T-helper 17 cell (primary cell): ENCODE results near the gene CPT2. TPM values are rescaled to one million over a fixed set of nuclear protein-coding genes. Genes with fewer than 3 reads are reported as not detected.
"Not testable (repeated sequence)": the region's sequence is repeated elsewhere in the genome, so short reads cannot be mapped to it uniquely, and the experiment has no call there.

ENCODE experiments used
- ATAC-seq: fragments of 150-1000 bp; cut with Tn5 transposase; 2 replicates; pipeline ENCODE4 v1.10.0; 2021; ENCODE audit warnings: mild to moderate bottlenecking, moderate library complexity
- DNase-seq, 3 donors: peaks; one replicate each; pipeline versions ENCODE4 v3.0.0 to v3.0.0-alpha.2; 2020 to 2021
- H3K9me3 ChIP-seq: one replicate; pipeline ENCODE4 v1.7.0; 2013; ENCODE audit warnings: low read length, mild to moderate bottlenecking; ENCODE audit not compliant: control insufficient read depth, poor library complexity, severe bottlenecking
- H3K27ac Mint-ChIP-seq: one replicate; pipeline ENCODE4 v1.8.0; 2022; ENCODE audit warnings: mild to moderate bottlenecking, moderate library complexity, mixed read lengths
- H3K27me3 Mint-ChIP-seq: one replicate; pipeline ENCODE4 v1.8.0; 2022; ENCODE audit warnings: mixed read lengths
- H3K36me3 Mint-ChIP-seq: one replicate; pipeline ENCODE4 v1.8.0; 2022; ENCODE audit warnings: low read depth, mixed read lengths
- H3K4me1 Mint-ChIP-seq: one replicate; pipeline ENCODE4 v1.8.0; 2022; ENCODE audit warnings: mild to moderate bottlenecking, mixed read lengths
- H3K4me3 Mint-ChIP-seq: one replicate; pipeline ENCODE4 v1.8.0; 2022; ENCODE audit warnings: mild to moderate bottlenecking, moderate library complexity, mixed read lengths
- total RNA-seq, 4 donors: library from RNA in 2 of 4; stranded (reverse) in 2 of 4; gene quantifications; one replicate each; pipeline ENCODE4 v1.2.3 and lab custom pipeline; 2022 to 2026

CPT2 gene
- total RNA-seq, 2 donors from 2014 or later = 9.2 to 9.5 TPM

GRCh38 chr1:53187401-53187800, 9.2 kb upstream of the CPT2 start:
- no peak for DNase-seq
- Mint-ChIP-seq H3K4me1 (no peaks in the 10 kb centered on the region), H3K27ac (no peak overlapping the region), H3K36me3 (peaks cover 4% of the 10 kb centered on the region), H3K4me3 (no peak overlapping the region), H3K27me3 (peaks cover 21% of the 10 kb centered on the region)
- no peaks in the 10 kb centered on the region for H3K9me3 ChIP-seq
- no peak for ATAC-seq

GRCh38 chr1:53188099-53188498, 8.5 kb upstream of the CPT2 start:
- no peak overlapping the region for H3K4me3 Mint-ChIP-seq

GRCh38 chr1:53189061-53189460, 7.6 kb upstream of the CPT2 start:
- no peaks in the 10 kb centered on the region for H3K4me1 Mint-ChIP-seq
- H3K36me3 Mint-ChIP-seq = peaks cover 4% of the 10 kb centered on the region
- DNase-seq = no peak
- no peak overlapping the region for H3K27ac Mint-ChIP-seq
- no peak overlapping the region for H3K4me3 Mint-ChIP-seq
- ATAC-seq = no peak
- H3K27me3 Mint-ChIP-seq = peaks cover 21% of the 10 kb centered on the region
- H3K9me3 ChIP-seq = peaks cover 3% of the 10 kb centered on the region

More at GRCh38 chr1:53188099-53188498, 8.5 kb upstream of the CPT2 start:
- no peak for ATAC-seq
- no peak overlapping the region for H3K27ac Mint-ChIP-seq
- H3K27me3 Mint-ChIP-seq = peaks cover 21% of the 10 kb centered on the region
- peaks cover 4% of the 10 kb centered on the region for H3K36me3 Mint-ChIP-seq
- DNase-seq = no peak
- H3K4me1 Mint-ChIP-seq = no peaks in the 10 kb centered on the region
- H3K9me3 ChIP-seq = peaks cover 3% of the 10 kb centered on the region

- Mint-ChIP-seq H3K4me3 (no peak overlapping the region), H3K4me1 (no peaks in the 10 kb centered on the region), H3K36me3 (peaks cover 4% of the 10 kb centered on the region), H3K27me3 (peaks cover 21% of the 10 kb centered on the region), H3K27ac (no peak overlapping the region)
- peaks cover 3% of the 10 kb centered on the region for H3K9me3 ChIP-seq
- no peak for ATAC-seq
- DNase-seq = no peak
Measured at GRCh38 chr1:53190210-53190611, 6.4 kb upstream of the CPT2 start.

GRCh38 chr1:53195246-53196016, 1.2 kb upstream of the CPT2 start:
- peak overlapping the region; percentile 8 for H3K27ac Mint-ChIP-seq
- peaks cover 23% of the 10 kb centered on the region for H3K4me1 Mint-ChIP-seq
- no peak overlapping the region for H3K4me3 Mint-ChIP-seq
- no peaks in the 10 kb centered on the region for H3K27me3 Mint-ChIP-seq
- peaks cover 12% of the 10 kb centered on the region for H3K36me3 Mint-ChIP-seq
- ATAC-seq = no peak
- DNase-seq = no peak
- peaks cover 3% of the 10 kb centered on the region for H3K9me3 ChIP-seq

- DNase-seq = no peak
- peaks cover 23% of the 10 kb centered on the region for H3K4me1 Mint-ChIP-seq
- H3K27ac Mint-ChIP-seq = peak overlapping the region; percentile 98
- peaks cover 15% of the 10 kb centered on the region for H3K36me3 Mint-ChIP-seq
- no peaks in the 10 kb centered on the region for H3K27me3 Mint-ChIP-seq
- H3K4me3 Mint-ChIP-seq = peak overlapping the region; percentile 92
- ATAC-seq = peak; percentile 43
- H3K9me3 ChIP-seq = peaks cover 3% of the 10 kb centered on the region
Measured at GRCh38 chr1:53196017-53196484, 573 bp upstream of the CPT2 start.

- Mint-ChIP-seq H3K27ac (peak overlapping the region; percentile 98), H3K4me1 (peaks cover 23% of the 10 kb centered on the region), H3K36me3 (peaks cover 16% of the 10 kb centered on the region), H3K27me3 (no peaks in the 10 kb centered on the region), H3K4me3 (peak overlapping the region; percentile 92)
- peaks cover 3% of the 10 kb centered on the region for H3K9me3 ChIP-seq
- ATAC-seq (no peak), DNase-seq (no peak)
Measured at GRCh38 chr1:53197291-53198200, 922 bp downstream of the CPT2 start.

- ATAC-seq (no peak), DNase-seq (no peak)
- H3K9me3 ChIP-seq = no peaks in the 10 kb centered on the region
- Mint-ChIP-seq H3K27ac (peak overlapping the region; percentile 98), H3K27me3 (no peaks in the 10 kb centered on the region), H3K4me3 (peak overlapping the region; percentile 92), H3K36me3 (peaks cover 22% of the 10 kb centered on the region), H3K4me1 (peaks cover 23% of the 10 kb centered on the region)
Measured at GRCh38 chr1:53198241-53198651, 1.6 kb downstream of the CPT2 start.

GRCh38 chr1:53203466-53203865, 6.8 kb downstream of the CPT2 start:
- no peak for DNase-seq
- H3K27ac Mint-ChIP-seq = peak overlapping the region; percentile 61
- peaks cover 33% of the 10 kb centered on the region for H3K36me3 Mint-ChIP-seq
- no peaks in the 10 kb centered on the region for H3K27me3 Mint-ChIP-seq
- H3K4me1 Mint-ChIP-seq = peaks cover 7% of the 10 kb centered on the region
- no peaks in the 10 kb centered on the region for H3K9me3 ChIP-seq
- no peak overlapping the region for H3K4me3 Mint-ChIP-seq
- ATAC-seq = no peak

GRCh38 chr1:53205496-53205895, 8.9 kb downstream of the CPT2 start:
- not testable (repeated sequence) for H3K27me3 Mint-ChIP-seq, ATAC-seq, H3K9me3 ChIP-seq, H3K4me3 Mint-ChIP-seq, H3K4me1 Mint-ChIP-seq, DNase-seq
- H3K36me3 Mint-ChIP-seq = peaks cover 33% of the 10 kb centered on the region
- peak overlapping the region; percentile 19 for H3K27ac Mint-ChIP-seq

GRCh38 chr1:53206083-53206685, 9.6 kb downstream of the CPT2 start:
- H3K27ac Mint-ChIP-seq = peak overlapping the region; percentile 19

GRCh38 chr1:53206735-53207379, 10.2 kb downstream of the CPT2 start:
- no peaks in the 10 kb centered on the region for H3K9me3 ChIP-seq
- Mint-ChIP-seq H3K27ac (no peak overlapping the region), H3K4me3 (no peak overlapping the region), H3K27me3 (no peaks in the 10 kb centered on the region), H3K36me3 (peaks cover 31% of the 10 kb centered on the region), H3K4me1 (peaks cover 5% of the 10 kb centered on the region)
- DNase-seq (no peak), ATAC-seq (no peak)

More at GRCh38 chr1:53206083-53206685, 9.6 kb downstream of the CPT2 start:
- H3K36me3 Mint-ChIP-seq = peaks cover 31% of the 10 kb centered on the region
- not testable (repeated sequence) for H3K9me3 ChIP-seq, H3K4me1 Mint-ChIP-seq, ATAC-seq, DNase-seq, H3K27me3 Mint-ChIP-seq, H3K4me3 Mint-ChIP-seq
